H54 (cell line): ENCODE results near the gene SLC25A31.

Experiments used
- DNase-seq: peaks from one replicate; pipeline ENCODE4 v3.0.0; 2011; ENCODE audit warnings: low spot score, mixed read lengths; ENCODE audit not compliant: insufficient read length
- FAIRE-seq: peaks from 3 replicates; lab custom pipeline; 2011; peaks lifted over from hg19 to GRCh38; lab: Jason Lieb, UNC
- POLR2A ChIP-seq: IDR thresholded peaks from 2 replicates; pipeline ENCODE4 v1.6.1; 2011; ENCODE audit warnings: low read depth, mild to moderate bottlenecking, low read length

Gene SLC25A31

GRCh38 chr4:127783026-127783769, 53.0 kb downstream of the SLC25A31 start:
- DNase-seq (peak; percentile 9), FAIRE-seq (no peak)
- no peak for TF ChIP-seq POLR2A

DNA sequence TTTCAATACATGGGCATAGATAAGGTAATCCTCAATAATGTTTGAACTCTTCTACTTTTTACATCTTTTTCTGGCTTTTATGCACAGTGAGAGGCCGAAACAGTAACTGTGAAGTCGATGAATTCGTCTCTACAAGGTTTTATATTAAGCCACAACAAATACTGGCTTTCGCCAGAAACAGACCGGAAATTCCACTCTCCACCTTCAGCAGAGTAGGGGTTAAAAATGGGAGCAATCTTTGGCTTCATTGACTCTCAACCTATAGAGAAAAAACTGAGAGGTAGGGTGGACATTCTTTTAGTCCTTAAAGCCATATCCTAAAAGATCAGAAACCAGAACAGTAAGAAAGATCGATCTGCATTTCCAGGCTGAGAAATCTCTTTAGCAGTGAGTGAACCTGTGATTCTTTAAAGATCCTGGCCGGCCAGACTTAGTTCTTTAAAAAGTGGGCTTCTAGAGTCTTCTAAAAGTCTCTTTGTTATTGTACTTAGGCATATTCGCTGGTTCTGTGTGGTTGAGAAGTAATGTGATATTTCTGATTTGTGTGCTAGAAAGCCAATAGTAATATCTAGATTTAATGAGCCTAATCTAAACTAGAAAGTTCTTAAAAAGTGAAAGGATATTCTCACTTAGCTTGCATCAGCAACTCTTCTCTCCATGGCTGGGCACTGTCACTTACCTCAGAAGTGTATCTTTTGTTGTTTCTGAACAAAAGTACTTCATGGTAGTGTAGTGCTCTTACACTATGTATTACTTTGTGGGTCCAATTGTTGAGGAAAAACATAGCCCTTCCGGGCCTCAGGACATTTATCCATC, 54.0 kb downstream of the SLC25A31 start:
- no peak for DNase-seq
- TF ChIP-seq POLR2A: no peak
- no peak for FAIRE-seq

GRCh38 chr4:127788517-127788916, 58.3 kb downstream of the SLC25A31 start:
- no peak for DNase-seq
- no peak for TF ChIP-seq POLR2A
- no peak for FAIRE-seq

DNA sequence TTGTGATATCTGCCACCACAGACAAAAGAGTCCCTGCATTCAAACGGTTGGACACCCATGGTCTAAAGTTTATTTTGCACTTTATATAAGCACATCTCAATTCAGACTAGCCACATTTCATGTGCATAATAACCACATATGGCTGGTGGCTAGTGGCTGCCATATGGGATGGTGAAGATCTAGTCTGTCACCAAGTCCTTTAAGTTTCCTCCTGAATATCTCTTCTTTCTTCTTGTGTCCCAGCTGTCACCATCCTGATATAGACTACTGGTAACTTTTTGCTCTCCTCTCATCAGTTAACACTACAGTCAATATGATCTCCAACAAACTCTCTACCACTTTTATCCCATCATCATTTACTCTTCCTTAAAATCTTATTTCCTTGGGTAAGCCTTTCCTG, 61.2 kb downstream of the SLC25A31 start:
- FAIRE-seq: no peak
- DNase-seq: no peak
- TF ChIP-seq POLR2A: no peak

GRCh38 chr4:127793528-127793927, 63.3 kb downstream of the SLC25A31 start:
- no peak for TF ChIP-seq POLR2A
- no peak for FAIRE-seq
- no peak for DNase-seq

GRCh38 chr4:127799711-127800110, 69.5 kb downstream of the SLC25A31 start:
- DNase-seq (no peak), FAIRE-seq (no peak)
- TF ChIP-seq POLR2A: no peak

DNA sequence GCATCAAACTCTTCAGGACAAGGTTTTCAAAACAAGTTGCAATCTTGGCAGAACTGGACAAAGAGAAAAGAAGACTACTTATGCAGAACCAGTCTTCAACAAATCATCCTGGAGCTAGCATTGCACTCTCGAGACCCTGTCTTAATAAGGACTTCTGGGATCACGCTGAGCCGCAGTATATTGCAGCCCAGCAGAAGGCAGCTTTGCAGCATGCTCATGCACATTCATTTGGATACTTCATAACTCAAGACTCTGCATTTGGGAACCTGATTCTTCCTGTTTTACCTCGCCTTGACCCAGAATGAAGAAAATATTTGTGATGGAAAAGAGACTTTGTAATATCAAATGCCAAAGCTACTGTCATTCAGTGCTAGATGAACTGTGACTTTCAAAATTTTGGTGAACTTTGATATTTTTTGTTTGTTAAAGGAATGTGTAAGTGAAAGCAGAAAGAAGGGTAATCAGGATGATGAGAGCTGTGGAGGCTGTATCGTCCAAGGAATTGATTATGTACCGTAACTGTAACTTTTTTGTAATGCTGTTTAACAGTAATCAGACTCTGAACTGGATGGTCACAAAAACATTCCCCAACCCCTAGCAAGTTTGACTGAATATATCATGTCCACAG, 79.1 kb downstream of the SLC25A31 start:
- FAIRE-seq (no peak), DNase-seq (no peak)
- no peak for TF ChIP-seq POLR2A

DNA sequence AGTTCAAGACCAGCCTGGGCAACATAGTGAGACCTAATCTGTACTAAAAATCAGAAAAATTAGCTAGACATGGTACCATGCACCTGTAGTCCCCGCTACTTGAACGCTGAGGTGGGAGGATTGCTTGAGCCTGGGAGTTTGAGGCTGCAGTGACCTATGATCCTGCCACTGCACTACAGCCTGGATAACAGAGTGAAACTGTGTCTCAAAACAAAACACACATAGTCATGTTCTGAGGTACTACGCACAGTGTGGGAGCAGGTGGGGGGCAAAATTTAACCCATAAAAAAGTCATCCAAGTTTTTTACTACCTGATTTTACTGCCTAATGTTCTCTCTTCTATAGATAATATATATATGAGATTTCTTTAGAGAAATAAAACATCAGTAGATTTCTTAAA, 80.4 kb downstream of the SLC25A31 start:
- FAIRE-seq (no peak), DNase-seq (no peak)
- no peak for TF ChIP-seq POLR2A

- TF ChIP-seq POLR2A: no peak
- FAIRE-seq (no peak), DNase-seq (no peak)
Measured at GRCh38 chr4:127822430-127822829, 92.2 kb downstream of the SLC25A31 start.
